Esophagus squamous epithelium (tissue), 4 donors: ENCODE results near the gene PRKAR1B.

Experiments used
- CTCF ChIP-seq, 6 experiments: fragments of 450-650 bp in 4 of 6; fragments of 200-600 bp in 2 of 6; sonication (generic) in 2 of 6; IDR thresholded peaks; one replicate each; pipeline ENCODE4 v1.5.1; 2016 to 2019; ENCODE audit warnings: antibody characterized with exemption in 6 of 6, mild to moderate bottlenecking in 4 of 6, moderate library complexity in 4 of 6
- POLR2A ChIP-seq, 4 donors: fragments of 450-650 bp; IDR thresholded peaks; one replicate each; pipeline ENCODE4 v1.6.1; 2017; ENCODE audit warnings: antibody characterized with exemption in 4 of 4, mild to moderate bottlenecking in 4 of 4, moderate library complexity in 3 of 4

GRCh38 chr7:739455-739982 lies 12.4 kb upstream of the PRKAR1B start:
- TF ChIP-seq CTCF (IDR thresholded peaks at IDR 0.05) (no peak), POLR2A (IDR thresholded peaks at IDR 0.05) (no peak)
